Measurements from ENCODE around the gene CD93. TPM values are rescaled to one million over a fixed set of nuclear protein-coding genes. Genes with fewer than 3 reads are reported as not detected.

Gene CD93
- total RNA-seq, 6 donors from 2014 or later, result 25.1 to 160 (median 68.8) TPM

GRCh38 chr20:23066772-23067171 is 19.4 kb downstream of the CD93 start:
- Histone ChIP-seq H3K36me3 (no peaks in the 10 kb centered on the region), H3K27me3 (no peaks in the 10 kb centered on the region), H3K9me3 (no peaks in the 10 kb centered on the region), H3K4me1 (peaks cover under 1 to 11% (median 10%) of the 10 kb centered on the region in 4 donors), H3K4me3 (no peak overlapping the region), H3K27ac (no peak overlapping the region)
- DNase-seq (no peak), ATAC-seq (ENCODE audit: low FRiP score in 2 of 2) (no peak)
- TF ChIP-seq CTCF (IDR thresholded peaks at IDR 0.05) (no peak), EP300 (IDR thresholded peaks at IDR 0.05) (no peak), POLR2AphosphoS5 (IDR thresholded peaks at IDR 0.05) (no peak), POLR2A (IDR thresholded peaks at IDR 0.05) (no peak)
- 83 to 90% methylated on average over 3 of the region's 3 CpGs for WGBS, 2 donors

- Histone ChIP-seq H3K9me3 (no peaks in the 10 kb centered on the region), H3K27ac (no peak overlapping the region), H3K27me3 (no peaks in the 10 kb centered on the region), H3K36me3 (no peaks in the 10 kb centered on the region), H3K4me1 (peaks cover 13 to 23% (median 21%) of the 10 kb centered on the region in 4 donors), H3K4me3 (no peak overlapping the region)
- no peak for DNase-seq
- no peak for ATAC-seq (ENCODE audit: low FRiP score in 2 of 2)
- TF ChIP-seq POLR2A (IDR thresholded peaks at IDR 0.05) (no peak), POLR2AphosphoS5 (IDR thresholded peaks at IDR 0.05) (no peak), EP300 (IDR thresholded peaks at IDR 0.05) (no peak), CTCF (IDR thresholded peaks at IDR 0.05) (no peak)
- WGBS, 2 donors, result 68 to 80% methylated on average over 9 of the region's 9 CpGs
Measured at GRCh38 chr20:23065266-23066201, 20.6 kb downstream of the CD93 start.

DNA sequence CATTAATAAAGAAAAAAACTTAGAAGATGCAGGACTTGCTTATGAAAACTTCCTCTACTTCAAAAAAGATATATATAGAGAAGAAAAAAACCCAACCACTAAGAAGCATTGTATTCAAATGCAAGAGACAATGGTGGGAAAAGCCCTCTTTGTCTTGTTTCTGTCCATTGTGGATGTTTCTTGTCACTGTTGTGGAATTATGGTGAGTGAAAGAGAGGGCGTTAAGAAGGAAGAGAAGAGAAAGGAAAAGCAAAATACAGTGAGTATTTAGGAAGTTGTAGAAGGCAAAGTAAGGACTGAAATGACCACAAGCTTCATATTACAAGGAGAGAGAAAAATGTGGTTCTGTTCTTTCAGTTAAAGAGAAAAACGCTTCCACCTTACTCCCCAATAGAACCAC is 22.5 kb downstream of the CD93 start:
- no peak for ATAC-seq (ENCODE audit: low FRiP score in 2 of 2)
- Histone ChIP-seq H3K9me3 (no peaks in the 10 kb centered on the region), H3K36me3 (no peaks in the 10 kb centered on the region), H3K4me3 (no peak overlapping the region), H3K27ac (no peak overlapping the region), H3K27me3 (no peaks in the 10 kb centered on the region), H3K4me1 (peaks cover 23 to 34% (median 32%) of the 10 kb centered on the region in 4 donors)
- TF ChIP-seq CTCF (IDR thresholded peaks at IDR 0.05) (no peak), POLR2AphosphoS5 (IDR thresholded peaks at IDR 0.05) (no peak), POLR2A (IDR thresholded peaks at IDR 0.05) (no peak), EP300 (IDR thresholded peaks at IDR 0.05) (no peak)
- DNase-seq, result no peak
- 58 to 61% methylated on average over 2 of the region's 2 CpGs for WGBS, 2 donors

DNA sequence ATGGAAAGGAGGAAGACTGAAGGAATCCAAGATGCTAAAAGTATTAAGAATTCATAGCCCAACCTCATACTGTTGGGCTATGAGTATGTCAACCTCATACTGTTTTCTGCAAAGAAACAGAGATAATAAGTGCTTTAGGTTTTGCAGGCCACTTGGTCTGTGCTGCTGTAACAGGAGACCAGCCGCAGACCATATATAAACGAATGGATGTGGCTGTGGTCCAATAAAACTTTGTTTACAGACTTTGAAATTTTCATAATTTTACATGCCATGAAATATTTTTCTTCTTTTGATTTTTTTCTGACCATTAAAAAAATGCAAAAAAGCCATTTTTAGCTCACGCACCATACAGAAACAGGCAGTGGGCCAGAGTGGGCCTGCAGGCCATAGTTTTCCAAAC is 23.0 kb downstream of the CD93 start:
- H3K4me1 ChIP-seq, result peaks cover 23 to 34% (median 32%) of the 10 kb centered on the region in 4 donors
- H3K27me3 ChIP-seq, result no peaks in the 10 kb centered on the region
- TF ChIP-seq POLR2AphosphoS5 (IDR thresholded peaks at IDR 0.05), result no peak
- TF ChIP-seq EP300 (IDR thresholded peaks at IDR 0.05), result no peak
- TF ChIP-seq CTCF (IDR thresholded peaks at IDR 0.05), result no peak
- no peak for TF ChIP-seq POLR2A (IDR thresholded peaks at IDR 0.05)
- DNase-seq (no peak), ATAC-seq (ENCODE audit: low FRiP score in 2 of 2) (no peak)
- no peaks in the 10 kb centered on the region for H3K9me3 ChIP-seq
- H3K27ac ChIP-seq, result no peak overlapping the region
- H3K4me3 ChIP-seq, result no peak overlapping the region
- no peaks in the 10 kb centered on the region for H3K36me3 ChIP-seq
- WGBS, 2 donors, result 75 to 79% methylated on average over 3 of the region's 3 CpGs

Measured in upper lobe of left lung (tissue), 6 donors.